ENCODE measurements around the gene RALGAPA2. TPM values are rescaled to one million over a fixed set of nuclear protein-coding genes. Genes with fewer than 3 reads are reported as not detected.

RALGAPA2 gene
- total and polyA plus RNA-seq, 2 donors (not counting 1 experiment from before 2014, with no cell fraction given): 1.2 to 7.6 TPM

DNA sequence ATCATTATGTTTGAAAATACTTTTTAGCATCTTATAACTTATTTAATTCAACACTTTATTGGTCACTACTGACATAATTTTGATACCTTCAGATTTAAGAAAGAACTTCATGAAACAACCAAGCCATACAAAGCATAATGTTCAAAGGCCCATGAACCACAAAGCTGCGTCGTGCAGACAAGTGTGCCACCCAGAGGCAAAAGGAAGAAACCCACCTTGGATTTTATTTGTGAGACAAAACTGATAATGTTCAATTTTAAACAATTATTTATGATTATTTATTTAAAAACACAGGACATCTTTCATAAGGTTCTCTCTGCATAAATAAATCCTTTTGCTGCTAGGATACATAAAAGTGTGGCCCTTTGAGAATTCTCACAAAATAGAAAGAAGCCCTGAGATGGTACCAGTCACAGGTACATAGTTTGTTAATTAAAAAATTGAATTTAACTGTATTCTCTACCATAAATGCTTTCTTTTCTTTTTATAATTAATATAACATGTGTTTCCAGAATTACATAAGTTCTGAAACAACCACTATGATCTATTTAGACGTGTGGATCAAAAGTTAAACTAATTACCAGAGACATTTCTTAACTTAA is 143.7 kb downstream of the RALGAPA2 start:
- H3K4me1 ChIP-seq (ENCODE audit: control insufficient read depth, extremely low read depth, insufficient read depth, low read length): no peaks in the 10 kb centered on the region
- no peak overlapping the region for H3K27ac ChIP-seq (ENCODE audit: insufficient read depth, low read length)
- no peaks in the 10 kb centered on the region for H3K79me2 ChIP-seq (ENCODE audit: control insufficient read depth, insufficient read depth, low read length)
- H3K9me3 ChIP-seq (ENCODE audit: control insufficient read depth, insufficient read depth, low read depth, low read length): no peaks in the 10 kb centered on the region
- no peaks in the 10 kb centered on the region for H3K36me3 ChIP-seq (ENCODE audit: control insufficient read depth, insufficient read depth, low read length)
- no peak overlapping the region for H2AFZ ChIP-seq (ENCODE audit: low read length)
- H3K27me3 ChIP-seq (ENCODE audit: control insufficient read depth, insufficient read depth, low read length): no peaks in the 10 kb centered on the region
- H3K4me3 ChIP-seq (replicated peaks in 1 of 4; ENCODE audit: control extremely low read depth in 1 of 4, insufficient read depth in 1 of 4, low read depth in 3 of 4, low read length in 4 of 4): no peak overlapping the region
- TF ChIP-seq EZH2 (IDR thresholded peaks at IDR 0.05; ENCODE audit: low read length, missing control alignments) (no peak), CTCF (conservative IDR thresholded peaks at IDR 0.05 in 1 of 2, IDR thresholded peaks at IDR 0.05 in 1 of 2; ENCODE audit: low read depth in 1 of 2, low read length in 2 of 2) (peak; percentile 80 to 87)
- peak; percentile 28 to 69 for DNase-seq (ENCODE audit: low read depth in 2 of 2)
- H4K20me1 ChIP-seq (ENCODE audit: control insufficient read depth, extremely low read depth, insufficient read depth, low read length): no peaks in the 10 kb centered on the region
- H3K9ac ChIP-seq (ENCODE audit: insufficient read depth, low read length): no peak overlapping the region
- no peak overlapping the region for H3K4me2 ChIP-seq (ENCODE audit: extremely low read depth, insufficient read depth, low read length)

GRCh38 chr20:20567712-20568111 is 144.7 kb downstream of the RALGAPA2 start:
- Histone ChIP-seq H3K27me3 (ENCODE audit: control insufficient read depth, insufficient read depth, low read length) (no peaks in the 10 kb centered on the region), H3K79me2 (ENCODE audit: control insufficient read depth, insufficient read depth, low read length) (no peaks in the 10 kb centered on the region), H3K27ac (ENCODE audit: insufficient read depth, low read length) (no peak overlapping the region), H3K9ac (ENCODE audit: insufficient read depth, low read length) (no peak overlapping the region), H4K20me1 (ENCODE audit: control insufficient read depth, extremely low read depth, insufficient read depth, low read length) (no peaks in the 10 kb centered on the region), H3K4me2 (ENCODE audit: extremely low read depth, insufficient read depth, low read length) (no peak overlapping the region), H3K4me3 (replicated peaks in 1 of 4; ENCODE audit: control extremely low read depth in 1 of 4, insufficient read depth in 1 of 4, low read depth in 3 of 4, low read length in 4 of 4) (no peak overlapping the region), H3K36me3 (ENCODE audit: control insufficient read depth, insufficient read depth, low read length) (no peaks in the 10 kb centered on the region), H2AFZ (ENCODE audit: low read length) (no peak overlapping the region), H3K4me1 (ENCODE audit: control insufficient read depth, extremely low read depth, insufficient read depth, low read length) (no peaks in the 10 kb centered on the region), H3K9me3 (ENCODE audit: control insufficient read depth, insufficient read depth, low read depth, low read length) (no peaks in the 10 kb centered on the region)
- TF ChIP-seq CTCF (conservative IDR thresholded peaks at IDR 0.05 in 1 of 2, IDR thresholded peaks at IDR 0.05 in 1 of 2; ENCODE audit: low read depth in 1 of 2, low read length in 2 of 2) (no peak), EZH2 (IDR thresholded peaks at IDR 0.05; ENCODE audit: low read length, missing control alignments) (no peak)
- no peak for DNase-seq (ENCODE audit: low read depth in 2 of 2)

DNA sequence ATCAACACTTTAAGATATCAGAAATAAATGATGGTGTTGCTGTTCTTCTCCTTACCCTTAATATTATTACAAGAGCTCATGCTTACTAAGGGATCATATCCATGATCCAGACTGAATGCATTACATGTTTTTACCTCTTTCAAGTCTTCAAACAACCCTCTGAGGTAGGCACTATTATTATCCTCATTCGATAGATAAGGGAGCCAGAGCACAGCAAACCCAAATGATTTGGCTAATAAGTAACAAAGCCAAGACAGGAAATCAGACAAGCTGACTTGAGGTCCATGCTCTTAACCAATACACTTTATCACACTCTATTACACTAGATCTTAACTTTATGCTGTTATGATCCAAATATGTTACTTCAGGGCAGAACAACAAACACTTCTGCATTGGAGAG is 145.9 kb downstream of the RALGAPA2 start:
- Histone ChIP-seq H4K20me1 (ENCODE audit: control insufficient read depth, extremely low read depth, insufficient read depth, low read length) (no peaks in the 10 kb centered on the region), H3K36me3 (ENCODE audit: control insufficient read depth, insufficient read depth, low read length) (no peaks in the 10 kb centered on the region), H3K4me2 (ENCODE audit: extremely low read depth, insufficient read depth, low read length) (no peak overlapping the region), H2AFZ (ENCODE audit: low read length) (no peak overlapping the region), H3K4me1 (ENCODE audit: control insufficient read depth, extremely low read depth, insufficient read depth, low read length) (no peaks in the 10 kb centered on the region), H3K27me3 (ENCODE audit: control insufficient read depth, insufficient read depth, low read length) (no peaks in the 10 kb centered on the region), H3K79me2 (ENCODE audit: control insufficient read depth, insufficient read depth, low read length) (no peaks in the 10 kb centered on the region), H3K4me3 (replicated peaks in 1 of 4; ENCODE audit: control extremely low read depth in 1 of 4, insufficient read depth in 1 of 4, low read depth in 3 of 4, low read length in 4 of 4) (no peak overlapping the region), H3K9me3 (ENCODE audit: control insufficient read depth, insufficient read depth, low read depth, low read length) (no peaks in the 10 kb centered on the region), H3K9ac (ENCODE audit: insufficient read depth, low read length) (no peak overlapping the region), H3K27ac (ENCODE audit: insufficient read depth, low read length) (no peak overlapping the region)
- DNase-seq (ENCODE audit: low read depth in 2 of 2): no peak
- no peak for TF ChIP-seq CTCF (conservative IDR thresholded peaks at IDR 0.05 in 1 of 2, IDR thresholded peaks at IDR 0.05 in 1 of 2; ENCODE audit: low read depth in 1 of 2, low read length in 2 of 2)
